HL-60 (cell line): ENCODE results near the gene TEKT3.

Experiments used
- DNase-seq, 2 experiments: peaks; one replicate each; pipeline ENCODE4 v3.0.0-alpha.2; 2010 to 2020; ENCODE audit warnings: low read depth in 1 of 2, low spot score in 1 of 2
- H3K27ac ChIP-seq: fragments of 250-450 bp; sonication (Bioruptor Pico); replicated peaks from 2 replicates; pipeline ENCODE4 v1.5.1; 2020; ENCODE audit warnings: mild to moderate bottlenecking, moderate library complexity
- H3K27me3 ChIP-seq: fragments of 250-450 bp; sonication (Bioruptor Pico); 2 replicates; pipeline ENCODE4 v1.5.1; 2021; ENCODE audit warnings: mild to moderate bottlenecking, moderate library complexity; ENCODE audit not compliant: insufficient read depth, poor library complexity, severe bottlenecking
- H3K4me3 ChIP-seq: replicated peaks from 2 replicates; pipeline ENCODE4 v1.5.1; 2011; ENCODE audit warnings: mild to moderate bottlenecking, control low read depth, low read length; ENCODE audit not compliant: insufficient read depth
- CTCF ChIP-seq: IDR thresholded peaks from one replicate; pipeline ENCODE4 v1.5.1; 2011; ENCODE audit warnings: low read length, control low read depth, inconsistent platforms; ENCODE audit not compliant: insufficient read depth
- GABPA ChIP-seq: IDR thresholded peaks from 2 replicates; pipeline ENCODE4 v1.6.1; 2012; ENCODE audit warnings: low read depth
- POLR2AphosphoS5 ChIP-seq: IDR thresholded peaks from 2 replicates; pipeline ENCODE4 v1.6.1; 2012; ENCODE audit warnings: low read depth
- SPI1 ChIP-seq: IDR thresholded peaks from 2 replicates; pipeline ENCODE4 v1.6.1; 2012; ENCODE audit warnings: low read depth, mild to moderate bottlenecking, borderline replicate concordance
- TF ChIP-seq, protein P1 (sequence below): IDR thresholded peaks from 2 replicates; pipeline ENCODE4 v1.6.1; 2012; ENCODE audit warnings: low read depth; ENCODE audit not compliant: insufficient replicate concordance

The TEKT3 gene

DNA sequence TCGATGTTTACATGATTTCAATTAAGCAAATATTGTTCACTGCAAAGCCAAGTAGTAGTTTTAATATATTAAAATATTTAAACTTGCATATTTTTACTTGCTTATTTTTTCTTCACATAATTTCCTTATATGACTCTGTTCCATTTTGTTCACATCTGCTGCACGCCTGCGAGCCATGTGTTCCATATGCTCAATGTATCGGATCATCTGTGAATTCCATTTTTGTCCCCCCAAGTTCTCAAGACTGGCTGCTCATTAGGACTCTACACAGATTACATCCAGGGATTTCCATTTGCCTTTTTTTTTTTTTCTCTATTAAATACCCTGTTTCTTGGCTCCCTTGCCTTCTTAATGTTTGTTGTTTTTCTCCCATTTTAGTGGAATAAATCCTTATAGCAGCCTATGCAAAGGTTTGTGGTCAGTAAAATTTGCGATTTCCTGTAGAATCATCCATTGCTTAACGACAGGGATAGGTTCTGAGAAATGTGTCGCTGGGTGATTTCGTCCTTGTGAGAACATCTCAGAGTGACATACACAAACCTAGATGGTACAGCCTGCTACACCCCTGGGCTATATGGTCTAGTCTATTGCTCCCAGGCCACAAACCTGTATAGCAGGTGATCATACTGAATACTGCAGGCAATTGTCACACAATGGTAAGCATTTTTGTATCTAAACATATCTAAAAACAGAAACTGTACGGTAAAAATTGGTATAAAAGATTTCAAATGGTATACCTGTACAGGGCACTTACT lies 30.2 kb upstream of the TEKT3 start:
- TF ChIP-seq GABPA (no peak), CTCF (no peak), POLR2AphosphoS5 (no peak), SPI1 (no peak)
- TF ChIP-seq, protein P1, sequence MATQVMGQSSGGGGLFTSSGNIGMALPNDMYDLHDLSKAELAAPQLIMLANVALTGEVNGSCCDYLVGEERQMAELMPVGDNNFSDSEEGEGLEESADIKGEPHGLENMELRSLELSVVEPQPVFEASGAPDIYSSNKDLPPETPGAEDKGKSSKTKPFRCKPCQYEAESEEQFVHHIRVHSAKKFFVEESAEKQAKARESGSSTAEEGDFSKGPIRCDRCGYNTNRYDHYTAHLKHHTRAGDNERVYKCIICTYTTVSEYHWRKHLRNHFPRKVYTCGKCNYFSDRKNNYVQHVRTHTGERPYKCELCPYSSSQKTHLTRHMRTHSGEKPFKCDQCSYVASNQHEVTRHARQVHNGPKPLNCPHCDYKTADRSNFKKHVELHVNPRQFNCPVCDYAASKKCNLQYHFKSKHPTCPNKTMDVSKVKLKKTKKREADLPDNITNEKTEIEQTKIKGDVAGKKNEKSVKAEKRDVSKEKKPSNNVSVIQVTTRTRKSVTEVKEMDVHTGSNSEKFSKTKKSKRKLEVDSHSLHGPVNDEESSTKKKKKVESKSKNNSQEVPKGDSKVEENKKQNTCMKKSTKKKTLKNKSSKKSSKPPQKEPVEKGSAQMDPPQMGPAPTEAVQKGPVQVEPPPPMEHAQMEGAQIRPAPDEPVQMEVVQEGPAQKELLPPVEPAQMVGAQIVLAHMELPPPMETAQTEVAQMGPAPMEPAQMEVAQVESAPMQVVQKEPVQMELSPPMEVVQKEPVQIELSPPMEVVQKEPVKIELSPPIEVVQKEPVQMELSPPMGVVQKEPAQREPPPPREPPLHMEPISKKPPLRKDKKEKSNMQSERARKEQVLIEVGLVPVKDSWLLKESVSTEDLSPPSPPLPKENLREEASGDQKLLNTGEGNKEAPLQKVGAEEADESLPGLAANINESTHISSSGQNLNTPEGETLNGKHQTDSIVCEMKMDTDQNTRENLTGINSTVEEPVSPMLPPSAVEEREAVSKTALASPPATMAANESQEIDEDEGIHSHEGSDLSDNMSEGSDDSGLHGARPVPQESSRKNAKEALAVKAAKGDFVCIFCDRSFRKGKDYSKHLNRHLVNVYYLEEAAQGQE: no peak
- Histone ChIP-seq H3K27me3 (no peaks in the 10 kb centered on the region), H3K27ac (no peak overlapping the region), H3K4me3 (no peak overlapping the region)
- no peak for DNase-seq

DNA sequence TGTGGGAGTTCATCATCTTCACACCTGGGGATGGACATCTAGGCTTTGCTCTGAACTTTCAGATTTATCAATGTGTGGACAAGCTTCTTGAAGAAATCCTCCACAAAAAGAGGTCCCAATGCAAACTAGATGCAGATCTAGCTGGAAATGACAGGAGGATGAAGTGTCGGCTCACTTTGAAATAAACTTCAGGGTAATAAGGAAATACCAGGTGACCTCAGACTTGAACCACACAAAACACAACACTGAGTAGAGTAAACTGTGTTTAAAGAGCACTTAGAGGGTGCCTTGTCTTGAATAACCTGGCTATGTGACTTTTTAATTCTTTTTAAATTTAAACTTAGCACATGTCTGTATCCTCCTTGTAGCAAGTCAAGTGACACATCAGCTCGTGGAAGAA lies 27.2 kb upstream of the TEKT3 start:
- Histone ChIP-seq H3K27me3 (no peaks in the 10 kb centered on the region), H3K27ac (no peak overlapping the region), H3K4me3 (no peak overlapping the region)
- TF ChIP-seq GABPA (no peak), SPI1 (no peak), CTCF (no peak), POLR2AphosphoS5 (no peak)
- TF ChIP-seq, protein P1: no peak
- no peak for DNase-seq

DNA sequence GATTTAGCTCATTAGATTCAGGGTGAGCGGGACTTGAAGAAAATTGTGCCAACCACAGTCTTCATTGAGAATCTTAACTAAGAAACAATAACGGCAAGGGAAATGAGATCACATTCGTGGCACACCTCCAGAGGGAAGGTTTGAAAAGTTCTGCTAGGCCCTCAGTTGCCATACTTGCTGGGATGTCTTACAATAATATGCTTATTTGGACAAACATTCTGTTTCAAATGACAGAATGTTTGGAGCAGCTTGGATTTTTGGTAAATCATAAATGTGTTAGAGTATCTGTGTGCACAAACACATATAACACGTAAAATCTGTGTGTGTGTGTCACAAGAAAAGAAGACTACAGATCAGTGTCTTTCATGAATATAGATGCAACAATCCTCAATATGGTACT lies 24.6 kb upstream of the TEKT3 start:
- TF ChIP-seq SPI1 (no peak), POLR2AphosphoS5 (no peak), CTCF (no peak), GABPA (no peak)
- TF ChIP-seq, protein P1: no peak
- H3K4me3 ChIP-seq: no peak overlapping the region
- H3K27me3 ChIP-seq: no peaks in the 10 kb centered on the region
- no peak overlapping the region for H3K27ac ChIP-seq
- no peak for DNase-seq
